ENCODE data around the gene SLC44A5. TPM values are rescaled to one million over a fixed set of nuclear protein-coding genes. Genes with fewer than 3 reads are reported as not detected.
"Not testable (repeated sequence)": the region's sequence is repeated elsewhere in the genome, so short reads cannot be mapped to it uniquely, and the experiment has no call there.

SLC44A5 gene
- total RNA-seq, 1 experiment from 2014 or later = 0.18 TPM

DNA sequence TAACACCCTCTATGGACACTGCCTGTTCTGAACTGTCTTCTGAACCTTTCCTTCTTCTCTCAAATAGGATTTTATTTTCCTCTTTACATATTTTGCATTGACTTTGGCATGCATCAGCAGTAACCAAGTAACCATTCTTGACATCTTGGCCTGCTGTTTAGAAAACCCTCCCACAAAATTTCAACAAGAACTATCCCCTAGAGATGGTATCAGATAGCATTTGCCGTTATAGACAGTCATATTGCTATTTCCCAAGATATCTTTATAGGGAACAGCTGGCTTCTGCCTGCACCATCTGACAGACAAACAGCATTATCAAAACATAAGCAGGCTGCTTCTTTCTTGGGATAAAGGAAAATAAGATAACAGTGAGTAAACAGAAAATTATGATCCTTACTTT is 422.0 kb downstream of the SLC44A5 start:
- TF ChIP-seq POLR2AphosphoS5 (IDR thresholded peaks at IDR 0.05; ENCODE audit: low read depth, low read length) (no peak), REST (IDR thresholded peaks at IDR 0.05; ENCODE audit: insufficient read depth in 1 of 2, low read depth in 2 of 2, low read length in 1 of 2) (no peak), SIN3A (IDR thresholded peaks at IDR 0.05; ENCODE audit: borderline replicate concordance, insufficient read depth, low read depth, low read length) (no peak), CTCF (IDR thresholded peaks at IDR 0.05) (no peak), TCF7L2 (IDR thresholded peaks at IDR 0.05; ENCODE audit: low read depth, low read length) (no peak)
- no peak for ATAC-seq
- no peaks in the 10 kb centered on the region for H3K27me3 ChIP-seq (ENCODE audit: control insufficient read depth, insufficient read depth, low read length)
- intact Hi-C loops (cut with micrococcal nuclease; ENCODE audit: unreplicated experiment) = no loop called here
- no peak overlapping the region for H3K27ac ChIP-seq (ENCODE audit: low read length)
- no peak overlapping the region for H3K4me3 ChIP-seq (ENCODE audit: low read depth in 2 of 2, low read length in 2 of 2)
- CTCF ChIA-PET = no interaction called here
- in situ Hi-C loops (cut with HindIII; ENCODE audit: low pct_unique_long_range_greater_than_20kb, low sequenced_read_pairs) = loop anchor here (25.0 kb wide), 1 partner anchor 402 kb away; no protein-coding TSS in a partner anchor
- H3K36me3 ChIP-seq (ENCODE audit: control insufficient read depth, insufficient read depth, low read length) = no peaks in the 10 kb centered on the region
- no peak for DNase-seq (ENCODE audit: low read depth, low spot score)
- no TSS peak for BruUV-seq (replicated peaks)
- H3K4me1 ChIP-seq (ENCODE audit: control insufficient read depth, insufficient read depth, low read length) = no peaks in the 10 kb centered on the region
- POLR2A ChIA-PET = no interaction called here
- no peaks in the 10 kb centered on the region for H3K9me3 ChIP-seq (ENCODE audit: control insufficient read depth, insufficient read depth, low read depth, low read length)

GRCh38 chr1:75181214-75181955 is 429.5 kb downstream of the SLC44A5 start:
- H3K4me3 ChIP-seq (ENCODE audit: low read depth in 2 of 2, low read length in 2 of 2); H3K36me3 ChIP-seq (ENCODE audit: control insufficient read depth, insufficient read depth, low read length); H3K27me3 ChIP-seq (ENCODE audit: control insufficient read depth, insufficient read depth, low read length); POLR2A ChIA-PET; H3K27ac ChIP-seq (ENCODE audit: low read length); CTCF ChIA-PET; ATAC-seq; BruUV-seq (replicated peaks); intact Hi-C loops (cut with micrococcal nuclease; ENCODE audit: unreplicated experiment); H3K9me3 ChIP-seq (ENCODE audit: control insufficient read depth, insufficient read depth, low read depth, low read length); H3K4me1 ChIP-seq (ENCODE audit: control insufficient read depth, insufficient read depth, low read length); DNase-seq (ENCODE audit: low read depth, low spot score): not testable (repeated sequence)
- in situ Hi-C loops (cut with HindIII; ENCODE audit: low pct_unique_long_range_greater_than_20kb, low sequenced_read_pairs) = loop anchor here (25.0 kb wide), 1 partner anchor 394 kb away; no protein-coding TSS in a partner anchor

DNA sequence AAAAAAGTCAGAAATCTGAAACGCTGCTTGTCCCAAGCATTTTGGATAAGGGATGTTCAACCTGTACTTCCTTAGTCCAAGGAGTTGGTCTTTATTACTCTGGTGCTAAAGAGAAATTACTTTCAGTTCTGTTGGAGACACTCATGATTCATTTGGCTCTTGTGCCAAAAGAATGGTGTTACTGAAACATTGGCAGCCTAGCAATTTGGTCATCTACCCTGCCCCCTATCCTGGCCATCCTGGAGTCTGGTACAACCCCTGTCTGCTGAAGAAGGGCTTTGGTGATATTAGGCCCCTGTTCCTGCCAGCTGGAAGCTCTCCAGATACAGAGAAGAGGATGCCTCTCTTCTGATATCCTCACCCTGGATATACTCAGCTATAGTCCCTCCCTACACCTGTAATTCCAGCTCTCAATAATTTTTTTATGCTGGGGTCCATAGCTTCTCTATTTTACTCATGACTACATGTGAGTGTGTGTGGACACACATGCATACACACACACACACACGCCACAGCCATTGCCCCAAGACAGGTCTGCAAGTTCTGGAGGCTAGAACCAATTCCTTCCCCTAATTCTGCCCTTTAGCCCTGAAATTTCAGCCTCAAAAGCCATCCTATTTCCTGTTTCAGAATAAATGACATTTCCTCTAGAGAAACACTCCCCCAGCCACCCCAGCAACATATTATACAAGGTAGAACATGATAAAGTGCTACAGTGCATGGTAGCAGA is 436.7 kb downstream of the SLC44A5 start:
- ChIA-PET CTCF (no interaction called here), POLR2A (no interaction called here)
- in situ Hi-C loops (cut with HindIII; ENCODE audit: low pct_unique_long_range_greater_than_20kb, low sequenced_read_pairs) (no loop called here), intact Hi-C loops (cut with micrococcal nuclease; ENCODE audit: unreplicated experiment) (no loop called here)
- BruUV-seq (replicated peaks) = no TSS peak
- TF ChIP-seq REST (IDR thresholded peaks at IDR 0.05; ENCODE audit: insufficient read depth in 1 of 2, low read depth in 2 of 2, low read length in 1 of 2) (no peak), CTCF (IDR thresholded peaks at IDR 0.05) (no peak), TCF7L2 (IDR thresholded peaks at IDR 0.05; ENCODE audit: low read depth, low read length) (no peak)
- H3K4me3 ChIP-seq (ENCODE audit: low read depth in 2 of 2, low read length in 2 of 2) = no peak overlapping the region
- no peaks in the 10 kb centered on the region for H3K4me1 ChIP-seq (ENCODE audit: control insufficient read depth, insufficient read depth, low read length)
- H3K27me3 ChIP-seq (ENCODE audit: control insufficient read depth, insufficient read depth, low read length) = no peaks in the 10 kb centered on the region
- H3K27ac ChIP-seq (ENCODE audit: low read length) = no peak overlapping the region
- no peaks in the 10 kb centered on the region for H3K36me3 ChIP-seq (ENCODE audit: control insufficient read depth, insufficient read depth, low read length)
- no peak for DNase-seq (ENCODE audit: low read depth, low spot score)
- H3K9me3 ChIP-seq (ENCODE audit: control insufficient read depth, insufficient read depth, low read depth, low read length) = no peaks in the 10 kb centered on the region
- no peak for ATAC-seq

Data from Panc1 (cell line).